Measurements from ENCODE around the gene HSBP1L1.

HSBP1L1 gene

GRCh38 chr18:79974025-79974654, 9.7 kb downstream of the HSBP1L1 start:
- TF ChIP-seq TAF1 (IDR thresholded peaks at IDR 0.05; ENCODE audit: low read depth): no peak
- TF ChIP-seq, protein P1, sequence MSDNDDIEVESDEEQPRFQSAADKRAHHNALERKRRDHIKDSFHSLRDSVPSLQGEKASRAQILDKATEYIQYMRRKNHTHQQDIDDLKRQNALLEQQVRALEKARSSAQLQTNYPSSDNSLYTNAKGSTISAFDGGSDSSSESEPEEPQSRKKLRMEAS (IDR thresholded peaks at IDR 0.05): no peak
- no peak for TF ChIP-seq CEBPB (IDR thresholded peaks at IDR 0.05)
- no peak for TF ChIP-seq TEAD4 (IDR thresholded peaks at IDR 0.05)
- no peak for TF ChIP-seq RAD21 (IDR thresholded peaks at IDR 0.05; ENCODE audit: low read depth)
- TF ChIP-seq, protein P2, sequence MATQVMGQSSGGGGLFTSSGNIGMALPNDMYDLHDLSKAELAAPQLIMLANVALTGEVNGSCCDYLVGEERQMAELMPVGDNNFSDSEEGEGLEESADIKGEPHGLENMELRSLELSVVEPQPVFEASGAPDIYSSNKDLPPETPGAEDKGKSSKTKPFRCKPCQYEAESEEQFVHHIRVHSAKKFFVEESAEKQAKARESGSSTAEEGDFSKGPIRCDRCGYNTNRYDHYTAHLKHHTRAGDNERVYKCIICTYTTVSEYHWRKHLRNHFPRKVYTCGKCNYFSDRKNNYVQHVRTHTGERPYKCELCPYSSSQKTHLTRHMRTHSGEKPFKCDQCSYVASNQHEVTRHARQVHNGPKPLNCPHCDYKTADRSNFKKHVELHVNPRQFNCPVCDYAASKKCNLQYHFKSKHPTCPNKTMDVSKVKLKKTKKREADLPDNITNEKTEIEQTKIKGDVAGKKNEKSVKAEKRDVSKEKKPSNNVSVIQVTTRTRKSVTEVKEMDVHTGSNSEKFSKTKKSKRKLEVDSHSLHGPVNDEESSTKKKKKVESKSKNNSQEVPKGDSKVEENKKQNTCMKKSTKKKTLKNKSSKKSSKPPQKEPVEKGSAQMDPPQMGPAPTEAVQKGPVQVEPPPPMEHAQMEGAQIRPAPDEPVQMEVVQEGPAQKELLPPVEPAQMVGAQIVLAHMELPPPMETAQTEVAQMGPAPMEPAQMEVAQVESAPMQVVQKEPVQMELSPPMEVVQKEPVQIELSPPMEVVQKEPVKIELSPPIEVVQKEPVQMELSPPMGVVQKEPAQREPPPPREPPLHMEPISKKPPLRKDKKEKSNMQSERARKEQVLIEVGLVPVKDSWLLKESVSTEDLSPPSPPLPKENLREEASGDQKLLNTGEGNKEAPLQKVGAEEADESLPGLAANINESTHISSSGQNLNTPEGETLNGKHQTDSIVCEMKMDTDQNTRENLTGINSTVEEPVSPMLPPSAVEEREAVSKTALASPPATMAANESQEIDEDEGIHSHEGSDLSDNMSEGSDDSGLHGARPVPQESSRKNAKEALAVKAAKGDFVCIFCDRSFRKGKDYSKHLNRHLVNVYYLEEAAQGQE (IDR thresholded peaks at IDR 0.05; ENCODE audit: low read depth): no peak
- no peak for TF ChIP-seq NFIC (IDR thresholded peaks at IDR 0.05)
- no peak for TF ChIP-seq ZBTB7A (IDR thresholded peaks at IDR 0.05; ENCODE audit: low read depth)
- no peak for TF ChIP-seq USF1 (IDR thresholded peaks at IDR 0.05)
- no peak for TF ChIP-seq TCF12 (IDR thresholded peaks at IDR 0.05; ENCODE audit: low read depth)
- no peak for TF ChIP-seq EGR1 (IDR thresholded peaks at IDR 0.05)
- no peak for TF ChIP-seq YY1 (IDR thresholded peaks at IDR 0.05; ENCODE audit: low read depth)
- TF ChIP-seq CREB1 (IDR thresholded peaks at IDR 0.05; ENCODE audit: low read depth): no peak
- no peak for TF ChIP-seq EP300 (IDR thresholded peaks at IDR 0.05; ENCODE audit: borderline replicate concordance)
- no peak for TF ChIP-seq FOXM1 (IDR thresholded peaks at IDR 0.05; ENCODE audit: borderline replicate concordance, low read depth)

GRCh38 chr18:79975043-79975442, 10.6 kb downstream of the HSBP1L1 start:
- TF ChIP-seq EGR1 (IDR thresholded peaks at IDR 0.05) (no peak), CREB1 (IDR thresholded peaks at IDR 0.05; ENCODE audit: low read depth) (no peak), FOXM1 (IDR thresholded peaks at IDR 0.05; ENCODE audit: borderline replicate concordance, low read depth) (no peak), RAD21 (IDR thresholded peaks at IDR 0.05; ENCODE audit: low read depth) (no peak), TCF12 (IDR thresholded peaks at IDR 0.05; ENCODE audit: low read depth) (no peak), CEBPB (IDR thresholded peaks at IDR 0.05) (no peak), ZBTB7A (IDR thresholded peaks at IDR 0.05; ENCODE audit: low read depth) (no peak), EP300 (IDR thresholded peaks at IDR 0.05; ENCODE audit: borderline replicate concordance) (no peak), YY1 (IDR thresholded peaks at IDR 0.05; ENCODE audit: low read depth) (no peak), TEAD4 (IDR thresholded peaks at IDR 0.05) (no peak), NFIC (IDR thresholded peaks at IDR 0.05) (no peak), TAF1 (IDR thresholded peaks at IDR 0.05; ENCODE audit: low read depth) (no peak), USF1 (IDR thresholded peaks at IDR 0.05) (no peak)
- TF ChIP-seq, protein P1 (IDR thresholded peaks at IDR 0.05): no peak
- TF ChIP-seq, protein P2 (IDR thresholded peaks at IDR 0.05; ENCODE audit: low read depth): no peak

- TF ChIP-seq, protein P2 (IDR thresholded peaks at IDR 0.05; ENCODE audit: low read depth): no peak
- TF ChIP-seq TCF12 (IDR thresholded peaks at IDR 0.05; ENCODE audit: low read depth) (no peak), EP300 (IDR thresholded peaks at IDR 0.05; ENCODE audit: borderline replicate concordance) (no peak), TEAD4 (IDR thresholded peaks at IDR 0.05) (no peak)
- TF ChIP-seq, protein P1 (IDR thresholded peaks at IDR 0.05): no peak
These were observed 11.7 kb downstream of the HSBP1L1 start for GRCh38 chr18:79975985-79976680.

DNA sequence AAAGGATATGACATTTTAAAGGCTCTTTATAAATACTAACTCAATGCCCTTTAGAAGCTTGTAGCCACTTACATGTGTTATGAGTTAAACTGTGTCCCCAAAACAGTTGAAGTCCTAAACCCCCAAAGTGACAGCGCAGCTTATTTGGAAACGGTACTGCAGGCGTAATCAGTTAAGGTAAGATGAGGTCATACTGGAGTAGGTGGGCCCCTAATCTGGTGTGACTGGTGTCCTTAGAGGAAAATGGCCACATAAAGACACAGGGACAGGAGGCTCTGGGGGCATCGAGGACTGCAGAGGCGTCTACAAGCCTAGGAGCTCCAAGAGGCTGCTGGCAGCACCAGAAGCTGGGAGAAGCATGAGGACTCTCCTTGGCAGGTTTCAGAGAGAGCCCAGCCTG, 15.4 kb downstream of the HSBP1L1 start:
- TF ChIP-seq FOXM1 (IDR thresholded peaks at IDR 0.05; ENCODE audit: borderline replicate concordance, low read depth) (no peak), EGR1 (IDR thresholded peaks at IDR 0.05) (no peak), CEBPB (IDR thresholded peaks at IDR 0.05) (no peak), USF1 (IDR thresholded peaks at IDR 0.05) (no peak), YY1 (IDR thresholded peaks at IDR 0.05; ENCODE audit: low read depth) (no peak), EP300 (IDR thresholded peaks at IDR 0.05; ENCODE audit: borderline replicate concordance) (no peak), NFIC (IDR thresholded peaks at IDR 0.05) (no peak), TCF12 (IDR thresholded peaks at IDR 0.05; ENCODE audit: low read depth) (no peak), RAD21 (IDR thresholded peaks at IDR 0.05; ENCODE audit: low read depth) (no peak), CREB1 (IDR thresholded peaks at IDR 0.05; ENCODE audit: low read depth) (no peak), ZBTB7A (IDR thresholded peaks at IDR 0.05; ENCODE audit: low read depth) (no peak), TEAD4 (IDR thresholded peaks at IDR 0.05) (no peak)
- TF ChIP-seq, protein P1 (IDR thresholded peaks at IDR 0.05): no peak
- TF ChIP-seq, protein P2 (IDR thresholded peaks at IDR 0.05; ENCODE audit: low read depth): no peak

Data from Ishikawa (cell line).